HG03039 (cell line): Measurements from ENCODE around the gene THADA.
"Not testable (repeated sequence)": the region's sequence is repeated elsewhere in the genome, so short reads cannot be mapped to it uniquely, and the experiment has no call there.

ENCODE experiments used
- ATAC-seq: cut with Tn5 transposase; IDR thresholded peaks from one replicate; pipeline ENCODE4 v1.9.1; 2021; ENCODE audit warnings: mild to moderate bottlenecking, moderate library complexity; ENCODE audit not compliant: unreplicated experiment

Gene THADA

DNA sequence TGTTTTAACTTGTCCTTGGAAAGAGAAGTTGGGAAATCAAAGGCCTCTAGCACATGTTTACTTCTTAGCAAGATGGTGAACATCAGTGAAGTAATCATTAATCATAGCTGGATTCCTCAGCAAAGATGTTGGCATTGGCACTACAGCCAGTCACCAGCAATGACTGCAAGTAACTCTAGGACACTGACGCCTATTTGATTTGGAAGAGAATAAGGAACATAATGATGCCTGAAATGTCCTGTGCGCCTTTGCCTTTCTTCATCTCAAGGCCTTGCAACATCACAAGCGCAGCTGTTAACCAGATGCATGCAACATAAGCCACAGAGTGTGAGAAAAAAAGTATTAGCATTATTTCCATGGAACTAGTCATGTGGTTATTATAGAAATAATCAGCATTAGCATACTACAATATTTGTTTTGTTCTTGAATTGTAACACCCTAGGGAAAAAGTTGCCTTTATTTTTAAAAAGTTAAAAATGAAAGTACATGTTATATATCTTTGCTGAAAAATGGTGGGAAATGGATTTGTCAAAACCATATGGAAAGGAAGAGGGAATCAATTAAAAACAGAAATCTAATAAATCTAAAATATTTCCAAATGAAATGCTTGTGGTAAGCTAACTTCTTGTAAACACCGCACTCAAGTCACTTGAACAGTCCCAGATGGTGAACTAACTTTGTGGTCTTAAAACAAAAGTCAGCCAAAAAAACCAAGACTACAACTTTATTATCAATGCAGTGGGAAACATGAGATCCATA lies 55.6 kb downstream of the THADA start:
- no peak for ATAC-seq

DNA sequence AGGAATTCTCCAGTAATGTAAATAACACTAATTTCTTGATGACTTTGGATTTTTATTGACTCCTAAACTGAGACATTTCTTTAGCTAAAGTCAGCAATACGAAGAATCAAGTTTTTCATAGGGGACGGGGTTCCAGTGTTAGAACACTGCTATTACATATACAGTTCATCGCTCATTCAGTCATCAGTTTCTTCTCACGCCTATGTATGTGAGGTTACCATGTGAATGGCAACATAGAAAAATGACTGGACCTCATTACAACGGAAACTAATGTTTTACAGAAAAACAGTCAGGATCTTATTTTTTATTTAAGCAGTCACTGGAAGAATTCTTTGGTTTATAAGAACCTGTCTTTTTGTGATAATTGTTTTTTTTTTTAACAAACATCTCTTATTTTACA lies 56.4 kb downstream of the THADA start:
- ATAC-seq, result no peak

DNA sequence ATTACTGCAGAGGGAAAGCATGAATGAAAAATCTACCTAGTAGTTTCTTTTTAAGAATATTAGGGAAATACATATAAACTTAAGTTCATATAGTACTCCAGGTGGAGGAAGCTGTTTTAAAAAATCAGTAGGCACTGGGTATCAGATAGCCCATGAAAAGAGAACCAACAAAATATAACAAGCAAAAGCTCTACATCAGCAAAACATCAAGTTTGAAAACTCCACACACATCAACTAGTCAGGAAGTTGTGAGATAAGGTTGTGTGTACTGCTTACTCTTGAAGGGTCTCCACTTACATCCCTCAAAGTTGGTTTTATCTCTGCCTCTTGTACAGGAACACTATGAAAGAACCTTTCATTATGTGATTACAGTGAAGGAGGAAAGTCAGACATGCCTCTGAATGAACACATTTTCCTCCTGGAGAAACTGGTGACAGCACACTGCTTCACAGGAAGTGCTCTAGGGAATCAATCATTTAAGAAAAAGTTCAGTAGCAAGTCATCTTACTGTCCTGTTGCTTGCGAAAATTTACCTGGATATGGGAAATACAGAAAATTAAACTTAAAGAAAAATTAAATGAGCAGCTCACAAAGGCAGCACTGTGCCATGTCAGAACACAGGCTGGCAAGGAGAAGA lies 57.7 kb downstream of the THADA start:
- ATAC-seq, result no peak

DNA sequence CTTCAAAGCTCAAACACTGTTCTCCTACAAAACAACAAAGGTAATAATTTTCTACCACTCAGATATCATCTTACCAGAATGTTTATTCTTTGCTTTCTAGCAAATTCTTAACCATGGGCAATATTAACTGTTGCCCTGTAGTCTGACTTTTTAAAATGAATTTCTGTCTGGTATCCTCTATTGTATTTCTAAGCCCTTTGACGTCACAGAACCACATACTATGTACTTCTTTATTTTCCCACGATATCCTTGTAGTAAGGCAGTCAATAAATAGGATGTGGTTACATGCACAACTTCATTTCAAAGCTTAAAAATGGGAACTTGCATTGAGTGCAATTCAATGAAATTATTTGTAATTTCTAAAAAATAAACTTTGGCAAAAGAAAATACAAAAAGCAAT lies 58.7 kb downstream of the THADA start:
- ATAC-seq, result no peak

DNA sequence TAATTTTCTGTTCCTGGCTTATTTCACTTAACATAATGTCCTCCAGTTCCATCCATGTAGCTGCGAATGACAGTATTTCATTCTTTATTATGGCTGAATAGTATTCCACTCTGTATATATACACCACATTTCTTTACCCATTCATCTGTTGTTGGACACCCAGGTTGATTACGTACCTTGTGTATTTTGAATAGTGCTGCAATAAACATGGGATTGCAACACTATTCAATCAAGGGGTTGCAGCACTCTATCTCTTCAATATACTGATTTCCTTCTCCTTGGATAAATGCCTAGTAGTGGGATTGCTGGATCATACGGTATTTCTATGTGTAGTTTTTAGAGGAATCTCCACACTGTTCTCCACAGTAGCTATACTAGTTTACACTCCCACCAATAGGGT lies 61.3 kb downstream of the THADA start:
- no peak for ATAC-seq

DNA sequence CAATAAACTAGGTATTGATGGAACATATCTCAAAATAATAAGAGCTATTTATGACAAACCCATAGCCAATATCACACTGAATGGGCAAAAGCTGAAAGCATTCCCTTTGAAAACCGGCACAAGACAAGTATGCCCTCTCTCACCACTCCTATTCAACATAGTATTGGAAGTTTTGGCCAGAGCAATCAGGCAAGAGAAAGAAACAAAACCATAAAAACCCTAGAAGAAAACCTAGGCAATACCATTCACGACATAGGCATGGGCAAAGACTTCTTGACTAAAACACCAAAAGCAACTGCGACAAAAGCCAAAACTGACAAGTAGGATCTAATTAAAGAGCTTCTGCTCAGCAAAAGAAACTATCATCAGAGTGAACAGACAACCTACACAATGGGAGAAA lies 63.3 kb downstream of the THADA start:
- not testable (repeated sequence) for ATAC-seq

DNA sequence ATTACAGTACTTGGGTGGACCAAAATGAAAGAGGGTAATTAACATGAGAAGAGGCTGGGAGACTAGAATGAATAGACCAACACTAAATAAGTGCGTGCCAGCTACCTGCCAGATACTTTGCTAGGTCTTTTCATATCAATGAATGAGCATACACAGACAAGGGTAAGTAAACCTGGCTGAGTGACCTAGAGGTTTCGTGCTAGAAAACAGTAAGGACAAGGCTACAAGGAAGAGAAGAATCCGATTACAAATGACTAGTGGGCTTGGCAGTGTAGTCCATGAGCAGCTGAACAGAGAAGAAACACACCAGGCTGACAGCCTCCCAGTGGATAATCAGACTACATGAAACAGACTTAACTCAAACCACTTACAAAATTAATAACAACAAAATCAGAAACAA lies 64.6 kb downstream of the THADA start:
- ATAC-seq, result no peak

DNA sequence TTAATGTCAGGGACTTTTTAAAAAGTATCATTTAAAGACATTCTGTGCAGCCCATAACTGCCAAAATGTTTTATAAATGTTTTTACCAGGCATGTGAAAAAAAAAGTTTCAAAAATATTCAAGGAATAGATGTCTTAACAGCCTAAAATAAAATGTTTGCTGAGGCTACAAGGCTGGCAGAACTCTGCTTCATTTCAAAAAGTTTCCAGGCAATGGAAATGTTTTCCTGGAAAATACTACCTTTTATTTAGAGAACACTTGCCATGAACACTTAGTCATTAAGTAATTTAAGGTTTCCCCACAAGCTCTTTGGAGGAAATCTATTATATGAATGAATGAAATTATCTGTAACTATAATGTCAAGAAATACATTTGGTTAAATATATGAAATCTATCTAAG lies 68.8 kb downstream of the THADA start:
- no peak for ATAC-seq

DNA sequence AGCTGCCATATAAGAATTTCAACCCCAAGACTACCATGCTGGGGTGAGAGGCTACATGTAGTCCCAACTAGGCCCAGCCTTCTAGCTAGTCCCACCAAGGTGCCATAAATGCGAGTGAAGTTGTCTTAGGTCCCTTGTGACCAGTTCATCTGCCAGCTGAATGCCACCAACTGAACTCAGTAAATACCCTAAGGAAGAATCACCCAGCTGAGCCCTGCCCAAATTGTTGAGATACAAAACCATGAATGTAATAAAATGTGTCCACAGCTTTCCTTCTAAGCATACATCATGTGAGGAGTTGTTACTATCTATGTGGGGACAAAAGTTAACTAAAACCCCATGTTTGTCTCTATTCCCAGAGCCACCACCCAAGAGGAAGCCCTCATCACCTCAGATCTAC lies 70.3 kb downstream of the THADA start:
- ATAC-seq, result no peak

DNA sequence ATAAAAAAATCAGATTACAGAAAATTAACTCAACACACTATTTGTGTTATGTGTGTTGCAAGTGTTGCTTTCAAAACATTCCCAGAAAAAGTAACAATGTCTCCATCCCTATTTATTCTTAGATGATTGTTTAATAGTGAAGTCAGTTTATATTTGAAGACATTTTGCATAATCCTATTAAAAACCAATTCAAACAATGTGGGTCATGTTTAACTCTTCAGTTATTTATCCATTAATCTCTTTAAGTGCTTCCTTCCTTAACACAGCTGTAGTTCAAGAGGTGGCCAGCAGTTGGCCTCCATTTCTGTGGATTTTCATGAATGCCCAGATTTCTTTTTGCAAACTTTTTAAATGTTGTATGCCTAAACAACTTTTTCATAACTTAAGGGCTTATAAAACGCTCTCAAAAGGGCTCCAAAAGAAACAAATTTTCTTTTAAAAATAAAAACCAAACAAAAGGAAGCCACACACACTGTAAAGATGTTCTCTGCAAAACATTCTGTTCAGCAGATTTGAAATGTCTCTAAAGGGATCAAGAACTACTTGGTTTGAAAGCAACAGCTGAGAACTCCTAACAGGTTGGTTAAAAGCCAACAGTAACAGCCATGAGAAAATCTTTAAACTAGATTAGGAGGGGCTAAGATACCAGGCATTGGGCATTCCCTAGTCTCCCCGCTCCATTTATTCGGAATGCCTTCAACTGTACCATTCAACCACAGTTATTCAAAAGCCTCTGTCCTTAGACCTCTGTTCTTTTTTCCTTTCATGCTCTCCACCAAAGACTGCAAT lies 71.5 kb downstream of the THADA start:
- no peak for ATAC-seq

DNA sequence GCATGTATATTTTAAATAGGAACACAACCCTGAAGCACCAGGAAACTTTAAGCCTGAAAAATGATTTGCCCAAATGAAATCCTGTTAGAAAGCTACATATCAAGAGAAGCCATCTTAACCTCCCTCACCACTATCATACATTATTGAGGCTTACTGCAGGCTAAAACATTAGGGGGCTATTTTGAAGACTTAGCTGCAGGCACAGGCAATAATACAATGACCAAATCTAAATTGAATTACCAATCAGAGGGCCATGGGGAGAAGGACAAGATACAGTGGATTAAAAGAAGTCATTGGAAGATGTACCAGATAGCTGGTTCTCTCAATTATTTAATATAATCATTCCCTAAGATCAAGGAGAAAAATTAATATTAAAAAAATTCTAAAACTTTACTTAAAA lies 73.7 kb downstream of the THADA start:
- no peak for ATAC-seq

DNA sequence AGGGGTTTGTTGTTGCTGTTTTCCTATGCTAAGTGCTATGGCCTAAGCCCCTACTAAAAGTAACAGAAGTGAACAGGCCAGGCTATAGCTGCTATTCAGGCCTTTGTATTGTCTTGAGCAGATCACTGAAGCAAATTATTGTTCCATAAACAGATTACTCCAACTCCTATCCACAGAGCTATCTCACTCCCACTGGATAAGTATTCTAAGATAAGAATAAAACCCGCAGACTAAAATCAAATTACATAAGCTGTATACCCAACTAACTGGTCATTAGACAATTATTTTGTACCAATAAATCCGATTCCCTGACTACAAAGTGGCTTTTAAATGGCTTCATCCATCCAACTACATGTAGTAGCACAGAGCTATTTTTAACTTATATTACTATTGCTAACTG lies 74.3 kb downstream of the THADA start:
- no peak for ATAC-seq

DNA sequence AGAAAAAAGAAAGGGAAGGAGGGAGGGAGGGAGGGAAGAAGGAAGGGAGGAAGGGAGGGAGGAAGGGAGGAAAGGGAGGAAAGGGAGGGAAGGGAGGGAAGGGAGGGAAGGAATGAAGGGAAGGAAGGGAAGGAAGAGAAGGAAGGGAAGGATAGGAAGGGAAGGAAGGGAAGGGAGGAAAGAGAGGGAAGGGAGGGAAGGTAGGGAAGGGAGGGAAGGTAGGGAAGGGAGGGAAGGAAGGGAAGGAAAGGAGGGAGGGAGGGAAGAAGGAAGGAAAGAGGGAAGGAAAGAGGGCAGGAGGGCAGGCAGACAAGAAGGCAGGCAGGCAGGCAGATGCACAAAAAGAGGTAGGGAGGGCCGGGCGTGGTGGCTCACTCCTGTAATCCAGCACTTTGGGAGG lies 74.9 kb downstream of the THADA start:
- no peak for ATAC-seq

DNA sequence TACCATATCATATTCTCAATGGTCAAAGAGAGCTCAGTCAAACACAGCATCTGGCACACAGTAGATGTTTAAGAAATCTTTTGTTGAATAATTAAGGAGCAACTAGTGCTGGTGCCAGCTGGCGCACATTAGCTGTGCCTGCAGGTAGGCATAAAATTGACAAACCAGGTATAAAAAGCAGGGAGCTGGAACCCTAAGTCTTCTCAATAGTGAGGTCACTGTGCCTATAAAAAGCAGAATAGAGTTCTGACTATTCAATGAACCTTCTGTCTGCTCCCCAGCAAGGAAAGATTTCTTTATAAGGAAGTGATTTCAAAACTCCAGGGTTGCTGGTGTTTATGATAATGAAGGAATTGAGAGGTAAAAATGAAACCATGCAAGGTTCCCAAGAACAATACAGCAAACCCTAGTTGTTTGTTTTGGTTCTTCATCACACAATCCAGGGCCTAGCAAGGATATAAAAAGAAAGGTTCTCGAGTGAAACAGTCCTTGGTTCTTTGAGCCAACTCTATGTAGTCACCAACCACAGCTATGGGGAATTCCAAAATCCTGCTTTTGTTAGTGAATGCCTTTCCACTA lies 76.1 kb downstream of the THADA start:
- ATAC-seq, result no peak

DNA sequence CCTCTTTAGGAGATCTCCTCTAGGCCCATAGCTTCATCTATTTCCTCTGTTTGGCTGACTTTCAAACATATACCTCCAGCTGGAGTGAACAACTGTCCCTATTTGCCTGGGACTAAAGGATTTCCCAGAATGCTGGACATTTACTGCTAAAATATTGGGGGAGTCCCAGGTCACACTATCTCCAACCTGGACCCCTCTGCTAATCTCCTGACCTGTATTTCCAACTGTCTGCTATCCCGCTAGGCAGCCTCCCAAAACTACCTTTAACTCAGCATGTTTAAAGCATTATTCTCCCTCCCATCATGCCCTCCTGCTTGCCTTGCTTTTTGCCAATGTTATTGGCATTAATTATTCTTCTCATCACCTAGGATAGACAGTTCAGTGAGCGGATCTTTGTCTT lies 77.1 kb downstream of the THADA start:
- ATAC-seq, result no peak

DNA sequence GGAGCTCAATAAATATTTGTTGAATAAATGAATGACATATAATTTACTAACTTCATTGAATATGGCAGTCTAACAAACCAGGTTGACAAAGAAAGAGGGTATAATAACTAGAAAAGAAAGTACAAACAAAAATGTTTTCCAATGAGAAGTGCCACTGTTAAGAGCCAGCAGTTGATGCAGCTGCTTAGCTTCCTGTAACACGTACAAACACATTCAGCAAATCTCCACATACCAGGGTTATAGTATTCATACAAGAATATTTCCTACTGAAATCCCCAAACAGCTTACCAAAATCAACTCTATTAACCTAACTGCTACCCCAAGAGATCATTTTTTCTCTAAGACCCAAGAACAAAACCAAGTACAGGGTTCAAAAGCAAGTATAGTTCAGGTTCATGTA lies 77.7 kb downstream of the THADA start:
- ATAC-seq, result no peak

DNA sequence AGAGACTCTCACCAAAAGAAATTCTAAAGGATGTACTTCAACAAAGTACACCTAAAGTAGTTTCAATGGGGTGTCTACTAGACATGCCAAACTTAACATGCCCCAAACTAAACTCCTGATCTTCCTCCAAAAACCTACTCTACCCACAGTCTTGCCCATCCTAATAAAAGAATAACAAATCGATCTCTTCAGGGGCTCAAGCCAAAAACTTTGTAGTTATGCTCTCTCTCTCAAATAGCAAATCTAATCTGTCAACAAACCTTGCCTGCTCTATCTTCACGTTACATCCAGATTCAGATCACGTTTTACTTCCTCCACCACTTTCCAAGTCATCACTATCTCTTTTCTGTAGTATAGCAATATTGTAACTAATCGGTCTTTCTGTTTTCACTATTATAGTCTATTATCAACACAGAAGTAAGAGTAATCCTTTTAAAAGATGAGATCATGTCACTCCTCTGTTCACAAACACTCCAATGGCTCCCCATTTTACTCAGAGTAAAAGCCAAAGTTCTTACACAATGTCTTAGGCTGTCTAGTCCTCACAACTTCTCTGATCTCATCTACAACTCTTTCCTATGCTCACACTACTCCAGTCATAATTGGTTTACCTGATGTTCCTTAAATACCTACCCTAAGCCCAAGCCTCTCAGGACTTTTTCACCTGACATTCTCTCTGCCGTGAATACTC lies 79.9 kb downstream of the THADA start:
- no peak for ATAC-seq

DNA sequence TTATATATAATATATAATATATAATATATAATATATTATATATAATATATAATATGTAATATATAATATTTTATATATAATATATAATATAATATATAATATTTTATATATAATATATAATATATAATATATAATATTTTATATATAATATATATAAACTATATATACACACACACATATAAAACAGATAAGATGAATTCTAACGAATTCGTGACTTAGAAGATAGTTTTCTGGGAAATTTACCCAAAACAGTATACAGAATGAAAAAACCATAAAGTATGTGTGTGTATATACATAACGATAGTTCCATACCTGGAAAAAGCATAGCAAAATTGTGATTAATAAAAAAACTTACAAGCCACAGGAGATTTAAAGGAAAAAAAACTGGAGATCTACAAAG lies 80.6 kb downstream of the THADA start:
- ATAC-seq, result no peak

DNA sequence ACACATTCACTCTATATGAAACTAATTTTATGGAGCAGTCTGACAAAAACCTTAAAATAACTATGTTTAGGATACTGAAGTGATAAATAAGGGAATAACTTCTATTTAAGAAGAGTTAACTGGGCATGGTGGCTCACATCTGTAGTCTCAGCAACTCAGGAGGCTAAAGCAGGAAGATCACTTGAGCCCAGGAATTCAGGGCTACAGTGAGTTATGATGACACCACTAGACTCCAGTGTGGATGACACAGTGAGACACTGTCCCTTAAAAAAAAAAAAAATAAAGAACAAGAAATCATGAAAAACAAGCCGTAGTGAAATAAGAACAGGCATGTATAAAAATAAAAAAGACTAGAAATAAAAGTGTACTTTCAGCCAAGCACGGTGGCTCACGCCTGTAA lies 82.0 kb downstream of the THADA start:
- ATAC-seq, result no peak

DNA sequence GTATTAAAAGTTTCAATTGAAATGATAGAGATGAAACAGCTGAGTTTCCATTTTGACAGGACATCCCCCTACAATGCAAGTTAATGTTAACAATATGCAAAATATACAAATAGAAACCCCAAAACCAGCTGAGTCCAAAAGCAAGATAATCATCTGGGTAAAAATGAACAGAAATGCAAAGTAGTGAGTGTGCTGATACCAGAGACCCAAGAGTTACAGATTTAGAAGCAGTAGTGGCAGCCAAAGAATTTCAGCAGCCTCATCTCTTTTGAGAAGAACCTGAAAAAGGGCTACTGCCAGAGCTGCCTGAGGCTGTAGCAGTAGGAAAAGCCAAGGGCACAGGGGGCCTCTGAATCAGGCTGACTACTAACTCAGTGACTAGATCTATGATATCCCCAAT lies 82.6 kb downstream of the THADA start:
- ATAC-seq, result no peak

DNA sequence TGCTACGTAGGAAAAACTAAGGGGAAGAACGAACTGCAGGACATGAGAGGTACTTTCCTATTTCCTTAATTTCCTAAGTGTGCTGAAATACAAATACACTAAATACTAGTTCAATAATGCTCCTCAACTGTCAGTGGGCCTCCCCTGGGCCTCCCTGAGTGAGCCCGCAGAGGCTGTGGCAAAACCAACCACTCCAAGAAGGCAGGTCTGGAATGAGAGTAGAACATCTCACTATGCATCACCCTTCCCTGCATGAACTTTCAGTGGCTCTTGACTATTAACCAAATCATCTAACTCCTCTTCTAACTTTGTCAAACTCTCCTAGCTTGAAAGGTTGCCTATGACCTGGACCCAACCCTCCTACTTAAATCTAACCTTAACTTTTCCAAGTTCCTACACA lies 84.6 kb downstream of the THADA start:
- no peak for ATAC-seq
